ENCODE results near the gene ACIN1. TPM values are rescaled to one million over a fixed set of nuclear protein-coding genes. Genes with fewer than 3 reads are reported as not detected.

The ACIN1 gene
- total and polyA plus RNA-seq, 10 of the 15 experiments (the other 5 are each of a cell fraction or from before 2014, with no cell fraction given) = 4.3 to 148 (median 93.4) TPM

DNA sequence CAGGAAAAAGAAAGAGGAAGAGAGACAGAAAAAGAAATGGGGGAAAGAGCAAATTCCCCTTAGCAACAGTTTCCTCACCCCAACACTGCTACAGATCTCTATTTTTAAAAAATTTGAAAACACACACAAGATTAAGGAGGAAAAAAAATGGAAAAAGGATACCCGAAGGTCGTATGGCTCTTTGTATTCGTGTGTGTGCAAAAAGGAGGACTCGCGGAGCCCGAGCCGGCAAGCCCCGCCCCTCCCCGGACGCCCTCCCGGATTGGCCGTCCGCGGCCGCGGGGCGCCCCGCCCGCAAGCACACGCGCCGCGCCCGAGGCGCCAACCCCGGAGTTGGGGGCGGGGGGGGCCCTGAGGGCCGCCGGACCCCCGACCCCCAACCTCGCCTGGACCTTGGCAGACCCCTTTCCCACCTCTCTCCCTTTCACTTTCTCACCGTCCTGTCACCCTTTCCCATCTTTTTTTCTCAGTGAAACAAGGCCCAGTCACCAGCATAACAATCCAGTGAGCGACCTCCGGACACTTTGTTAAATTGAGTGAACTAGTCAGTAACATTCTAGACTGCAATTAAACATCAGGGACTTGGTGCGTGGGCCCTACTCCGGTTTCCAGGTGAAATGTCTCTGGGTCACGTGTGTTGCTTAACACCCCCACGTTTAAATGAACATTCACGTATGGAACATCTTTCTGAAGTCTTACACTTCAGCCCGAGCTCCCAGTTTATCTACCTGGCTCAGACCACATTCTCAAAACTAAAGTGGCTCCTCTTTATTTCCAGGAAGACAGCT, 84.8 kb downstream of the ACIN1 start, which contains the start of gene C14orf93 (continued):
- no peak for TF ChIP-seq SKIL (IDR thresholded peaks at IDR 0.05; ENCODE audit: low read depth, poor library complexity, severe bottlenecking)
- 0 out of 2 replicates have a peak, but pooled peaks have one; percentile 12 for TF ChIP-seq MAX (IDR thresholded peaks at IDR 0.05; ENCODE audit: low read depth, low read length)
- peak; percentile 76 for TF ChIP-seq LARP7 (IDR thresholded peaks at IDR 0.05)
- no peak for TF ChIP-seq FOXK2 (IDR thresholded peaks at IDR 0.05)
- TF ChIP-seq USF2 (IDR thresholded peaks at IDR 0.05; ENCODE audit: borderline replicate concordance, low read depth, low read length) = peak; percentile 10; the same call in 1 of the 2 replicates
- no peak; the same call in 1 of the 2 replicates for TF ChIP-seq NBN (IDR thresholded peaks at IDR 0.05)
- TF ChIP-seq NRF1 (conservative IDR thresholded peaks at IDR 0.05; ENCODE audit: low read depth, low read length) = no peak
- TF ChIP-seq RAD21 (IDR thresholded peaks at IDR 0.05; ENCODE audit: insufficient read depth, low read depth, low read length) = no peak
- TF ChIP-seq, protein P1, sequence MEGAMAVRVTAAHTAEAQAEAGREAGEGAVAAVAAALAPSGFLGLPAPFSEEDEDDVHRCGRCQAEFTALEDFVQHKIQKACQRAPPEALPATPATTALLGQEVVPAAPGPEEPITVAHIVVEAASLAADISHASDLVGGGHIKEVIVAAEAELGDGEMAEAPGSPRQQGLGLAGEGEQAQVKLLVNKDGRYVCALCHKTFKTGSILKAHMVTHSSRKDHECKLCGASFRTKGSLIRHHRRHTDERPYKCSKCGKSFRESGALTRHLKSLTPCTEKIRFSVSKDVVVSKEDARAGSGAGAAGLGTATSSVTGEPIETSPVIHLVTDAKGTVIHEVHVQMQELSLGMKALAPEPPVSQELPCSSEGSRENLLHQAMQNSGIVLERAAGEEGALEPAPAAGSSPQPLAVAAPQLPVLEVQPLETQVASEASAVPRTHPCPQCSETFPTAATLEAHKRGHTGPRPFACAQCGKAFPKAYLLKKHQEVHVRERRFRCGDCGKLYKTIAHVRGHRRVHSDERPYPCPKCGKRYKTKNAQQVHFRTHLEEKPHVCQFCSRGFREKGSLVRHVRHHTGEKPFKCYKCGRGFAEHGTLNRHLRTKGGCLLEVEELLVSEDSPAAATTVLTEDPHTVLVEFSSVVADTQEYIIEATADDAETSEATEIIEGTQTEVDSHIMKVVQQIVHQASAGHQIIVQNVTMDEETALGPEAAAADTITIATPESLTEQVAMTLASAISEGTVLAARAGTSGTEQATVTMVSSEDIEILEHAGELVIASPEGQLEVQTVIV (IDR thresholded peaks at IDR 0.05; ENCODE audit: borderline replicate concordance, partially characterized antibody) = no peak
- TF ChIP-seq NFYA (IDR thresholded peaks at IDR 0.05; ENCODE audit: borderline replicate concordance, low read depth, low read length) = no peak
- no peak for TF ChIP-seq JUND (IDR thresholded peaks at IDR 0.05; ENCODE audit: low read depth, low read length)
- peak; percentile 45 for TF ChIP-seq POLR2A (IDR thresholded peaks at IDR 0.05; ENCODE audit: low read depth, low read length)
- TF ChIP-seq TCF7 (IDR thresholded peaks at IDR 0.05; ENCODE audit: borderline replicate concordance) = no peak
- TF ChIP-seq SUPT20H (IDR thresholded peaks at IDR 0.05; ENCODE audit: borderline replicate concordance, control insufficient read depth, low read depth, low read length) = no peak
- TF ChIP-seq, protein P2, sequence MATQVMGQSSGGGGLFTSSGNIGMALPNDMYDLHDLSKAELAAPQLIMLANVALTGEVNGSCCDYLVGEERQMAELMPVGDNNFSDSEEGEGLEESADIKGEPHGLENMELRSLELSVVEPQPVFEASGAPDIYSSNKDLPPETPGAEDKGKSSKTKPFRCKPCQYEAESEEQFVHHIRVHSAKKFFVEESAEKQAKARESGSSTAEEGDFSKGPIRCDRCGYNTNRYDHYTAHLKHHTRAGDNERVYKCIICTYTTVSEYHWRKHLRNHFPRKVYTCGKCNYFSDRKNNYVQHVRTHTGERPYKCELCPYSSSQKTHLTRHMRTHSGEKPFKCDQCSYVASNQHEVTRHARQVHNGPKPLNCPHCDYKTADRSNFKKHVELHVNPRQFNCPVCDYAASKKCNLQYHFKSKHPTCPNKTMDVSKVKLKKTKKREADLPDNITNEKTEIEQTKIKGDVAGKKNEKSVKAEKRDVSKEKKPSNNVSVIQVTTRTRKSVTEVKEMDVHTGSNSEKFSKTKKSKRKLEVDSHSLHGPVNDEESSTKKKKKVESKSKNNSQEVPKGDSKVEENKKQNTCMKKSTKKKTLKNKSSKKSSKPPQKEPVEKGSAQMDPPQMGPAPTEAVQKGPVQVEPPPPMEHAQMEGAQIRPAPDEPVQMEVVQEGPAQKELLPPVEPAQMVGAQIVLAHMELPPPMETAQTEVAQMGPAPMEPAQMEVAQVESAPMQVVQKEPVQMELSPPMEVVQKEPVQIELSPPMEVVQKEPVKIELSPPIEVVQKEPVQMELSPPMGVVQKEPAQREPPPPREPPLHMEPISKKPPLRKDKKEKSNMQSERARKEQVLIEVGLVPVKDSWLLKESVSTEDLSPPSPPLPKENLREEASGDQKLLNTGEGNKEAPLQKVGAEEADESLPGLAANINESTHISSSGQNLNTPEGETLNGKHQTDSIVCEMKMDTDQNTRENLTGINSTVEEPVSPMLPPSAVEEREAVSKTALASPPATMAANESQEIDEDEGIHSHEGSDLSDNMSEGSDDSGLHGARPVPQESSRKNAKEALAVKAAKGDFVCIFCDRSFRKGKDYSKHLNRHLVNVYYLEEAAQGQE (IDR thresholded peaks at IDR 0.05; ENCODE audit: low read depth, low read length) = no peak
- no peak for TF ChIP-seq ATF7 (IDR thresholded peaks at IDR 0.05; ENCODE audit: low read depth)
- 0 out of 2 replicates have a peak, but pooled peaks have one; percentile 66 for TF ChIP-seq KDM1A (IDR thresholded peaks at IDR 0.05; ENCODE audit: borderline replicate concordance)
- TF ChIP-seq POU2F2 (IDR thresholded peaks at IDR 0.05; ENCODE audit: borderline replicate concordance, low read depth, low read length) = no peak
- TF ChIP-seq ZNF217 (IDR thresholded peaks at IDR 0.05) = peak; percentile 75
- TF ChIP-seq ZNF384 (IDR thresholded peaks at IDR 0.05; ENCODE audit: borderline replicate concordance, low read depth, low read length) = no peak
- TF ChIP-seq STAT3 (IDR thresholded peaks at IDR 0.05; ENCODE audit: low read depth, low read length) = no peak

Data from GM12878 (cell line).